Hepatocyte (in vitro differentiated cells): Measurements from ENCODE around the gene FAM162A.

ENCODE experiments used
- EZH2 ChIP-seq: fragments of 200-600 bp; sonication (generic); IDR thresholded peaks from 2 replicates; pipeline ENCODE4 v1.6.1; 2016; ENCODE audit warnings: antibody characterized with exemption, mild to moderate bottlenecking, borderline replicate concordance
- EZH2phosphoT487 ChIP-seq: fragments of 200-600 bp; sonication (generic); IDR thresholded peaks from one replicate; pipeline ENCODE4 v1.6.1; 2018; ENCODE audit warnings: antibody characterized with exemption, mild to moderate bottlenecking, low read depth, moderate library complexity; ENCODE audit not compliant: unreplicated experiment, severe bottlenecking
- TF ChIP-seq, protein P1 (sequence below): fragments of 200-600 bp; sonication (generic); IDR thresholded peaks from 2 replicates; pipeline ENCODE4 v1.5.1; 2016; ENCODE audit warnings: antibody characterized with exemption, mild to moderate bottlenecking; ENCODE audit not compliant: poor library complexity

GRCh38 chr3:122392868-122393844 lies 9.2 kb downstream of the FAM162A start:
- TF ChIP-seq, protein P1, sequence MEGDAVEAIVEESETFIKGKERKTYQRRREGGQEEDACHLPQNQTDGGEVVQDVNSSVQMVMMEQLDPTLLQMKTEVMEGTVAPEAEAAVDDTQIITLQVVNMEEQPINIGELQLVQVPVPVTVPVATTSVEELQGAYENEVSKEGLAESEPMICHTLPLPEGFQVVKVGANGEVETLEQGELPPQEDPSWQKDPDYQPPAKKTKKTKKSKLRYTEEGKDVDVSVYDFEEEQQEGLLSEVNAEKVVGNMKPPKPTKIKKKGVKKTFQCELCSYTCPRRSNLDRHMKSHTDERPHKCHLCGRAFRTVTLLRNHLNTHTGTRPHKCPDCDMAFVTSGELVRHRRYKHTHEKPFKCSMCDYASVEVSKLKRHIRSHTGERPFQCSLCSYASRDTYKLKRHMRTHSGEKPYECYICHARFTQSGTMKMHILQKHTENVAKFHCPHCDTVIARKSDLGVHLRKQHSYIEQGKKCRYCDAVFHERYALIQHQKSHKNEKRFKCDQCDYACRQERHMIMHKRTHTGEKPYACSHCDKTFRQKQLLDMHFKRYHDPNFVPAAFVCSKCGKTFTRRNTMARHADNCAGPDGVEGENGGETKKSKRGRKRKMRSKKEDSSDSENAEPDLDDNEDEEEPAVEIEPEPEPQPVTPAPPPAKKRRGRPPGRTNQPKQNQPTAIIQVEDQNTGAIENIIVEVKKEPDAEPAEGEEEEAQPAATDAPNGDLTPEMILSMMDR, result peak; percentile 74
- TF ChIP-seq EZH2 (no peak), EZH2phosphoT487 (no peak)
